Measurements from ENCODE around the gene TMEM178B.

TMEM178B gene

DNA sequence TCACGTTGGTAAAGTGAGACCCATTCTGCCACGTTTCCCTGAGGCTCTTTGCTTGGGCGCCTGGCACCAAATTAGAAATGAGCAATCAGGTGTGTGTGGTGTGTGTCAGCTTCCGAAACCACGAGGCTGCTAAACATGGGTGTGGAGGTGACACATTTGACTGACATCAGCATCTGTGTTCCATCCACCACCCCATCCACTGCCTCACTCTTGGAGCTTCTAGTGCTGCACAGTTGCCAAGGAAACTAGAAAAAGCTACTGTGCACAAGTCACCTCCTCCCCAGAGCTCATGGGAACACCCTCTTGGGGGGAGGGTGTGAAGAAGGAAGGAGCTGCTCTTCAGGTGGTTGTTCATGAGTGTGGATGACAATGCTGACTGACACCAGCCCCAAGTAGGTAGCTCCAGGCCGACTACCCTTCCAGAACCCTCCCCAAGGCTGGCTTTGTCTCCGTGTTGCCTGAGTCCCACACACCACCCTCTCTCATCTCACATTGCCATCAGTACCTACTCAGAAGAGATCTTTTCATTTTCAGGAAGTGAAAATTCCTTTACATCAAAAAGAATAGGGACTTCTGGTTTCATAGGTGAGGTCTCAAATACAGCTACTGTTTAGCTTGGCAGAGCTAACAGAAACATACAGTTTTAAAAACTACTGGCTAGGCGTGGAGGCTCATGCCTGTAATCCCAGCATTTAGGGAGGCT lies 152.2 kb downstream of the TMEM178B start:
- no peak for DNase-seq

DNA sequence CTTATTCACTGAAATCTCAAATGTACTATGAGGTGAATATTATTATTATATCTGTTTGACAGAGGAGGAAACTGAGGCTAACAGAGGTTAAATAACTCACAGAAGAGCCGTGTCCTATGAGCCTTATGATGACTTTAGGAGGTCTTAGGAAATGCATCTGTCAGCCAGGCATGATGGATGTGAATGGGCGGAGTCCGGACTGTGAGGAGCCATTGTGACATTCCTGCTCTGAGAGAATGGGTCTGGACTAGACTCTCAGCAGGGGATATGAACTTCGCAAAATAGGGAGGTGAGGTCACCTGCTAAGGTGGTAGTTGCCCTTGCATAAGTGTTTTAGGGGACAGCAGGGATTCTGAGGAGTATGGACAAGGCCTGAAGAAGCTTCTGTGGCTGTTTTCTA lies 153.6 kb downstream of the TMEM178B start:
- DNase-seq = no peak

DNA sequence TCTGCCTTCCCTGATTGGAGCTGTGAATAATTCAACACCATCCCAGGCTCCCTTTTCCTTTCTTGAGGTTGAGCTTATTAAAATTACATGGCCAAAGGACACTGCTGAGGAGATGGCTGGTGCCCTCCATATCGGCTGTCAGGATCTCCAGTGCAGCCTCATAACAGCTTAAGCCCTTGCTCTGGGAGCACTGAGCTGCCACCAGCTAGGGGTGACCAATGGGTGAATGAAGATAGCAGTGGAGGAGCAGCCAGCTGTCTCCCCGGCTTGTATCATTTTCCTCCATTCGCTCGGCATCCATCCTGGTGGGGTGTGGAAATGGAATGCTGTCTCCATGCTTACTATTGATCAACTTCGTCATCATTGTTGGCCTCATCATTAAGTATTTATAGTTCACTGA lies 154.6 kb downstream of the TMEM178B start:
- no peak for DNase-seq

DNA sequence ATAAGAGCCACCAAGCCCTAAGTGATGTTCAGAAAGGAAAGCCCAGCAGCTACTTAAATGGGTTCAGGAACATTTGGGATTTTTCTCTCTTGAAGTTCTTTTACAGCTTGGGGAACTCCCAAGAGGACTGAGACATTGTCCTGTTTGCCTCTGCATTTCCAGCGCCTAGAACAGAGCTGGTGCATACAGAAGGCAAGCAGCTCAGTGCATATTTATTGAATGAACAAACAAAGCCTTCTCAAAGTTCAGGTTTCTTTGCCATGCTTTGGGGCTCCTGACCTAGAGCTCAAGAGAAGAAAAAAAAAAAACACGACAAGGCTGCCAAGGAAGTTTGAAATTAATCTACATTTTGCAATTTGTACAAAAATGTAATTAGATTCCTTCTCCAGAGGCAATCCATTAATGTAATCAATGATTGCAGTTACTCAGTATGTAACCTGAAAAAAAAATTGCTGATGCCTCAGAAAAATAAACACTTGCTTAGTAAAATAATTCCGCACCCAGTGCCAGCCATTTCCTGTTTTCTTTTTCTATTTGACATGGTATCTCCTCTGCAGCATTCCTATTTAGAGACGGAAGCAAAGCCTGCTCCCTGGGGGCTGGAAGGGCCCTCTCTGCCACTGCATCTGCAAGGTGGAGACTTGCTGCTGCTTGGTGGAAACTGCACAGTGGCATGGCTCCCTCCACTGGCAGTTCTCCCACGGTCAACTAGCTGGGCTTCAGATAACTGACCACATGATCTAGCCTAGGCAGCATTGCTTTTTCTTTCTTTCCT lies 157.3 kb downstream of the TMEM178B start:
- DNase-seq = peak; percentile 65

DNA sequence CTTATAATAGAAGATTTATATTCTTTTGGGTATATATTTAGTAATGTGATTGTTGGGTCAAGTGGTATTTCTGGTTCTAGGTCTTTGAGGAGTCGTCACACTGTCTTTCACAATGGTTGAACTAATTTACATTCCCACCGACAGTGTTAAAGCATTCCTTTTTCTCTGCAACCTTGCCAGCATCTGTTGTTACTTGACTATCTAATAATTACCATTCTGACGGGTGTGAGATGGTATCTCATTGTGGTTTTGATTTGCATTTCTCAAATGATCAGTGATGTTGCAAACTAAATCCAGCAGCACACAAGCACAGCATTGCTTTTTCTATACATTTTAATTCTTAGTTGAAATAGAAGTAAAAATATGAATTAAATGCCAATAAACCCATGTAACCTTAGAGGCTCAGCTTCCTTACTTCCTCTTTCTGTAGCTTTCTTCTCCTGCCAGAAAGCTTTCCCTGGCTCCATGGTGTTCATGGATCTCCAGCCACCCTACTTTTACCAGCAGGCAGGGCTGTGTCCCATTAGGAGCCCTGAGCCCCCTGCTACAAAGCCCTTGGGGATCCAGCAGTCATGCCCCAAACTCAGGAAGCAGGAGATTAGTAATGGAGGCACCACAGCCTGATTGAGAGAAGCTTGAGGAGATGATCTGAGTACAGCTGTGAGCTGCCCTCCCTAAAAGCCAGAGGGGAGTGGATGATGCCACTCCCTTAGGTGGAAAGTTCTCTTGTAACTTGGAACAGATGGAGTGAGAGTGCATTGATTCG lies 158.6 kb downstream of the TMEM178B start:
- no peak for DNase-seq

DNA sequence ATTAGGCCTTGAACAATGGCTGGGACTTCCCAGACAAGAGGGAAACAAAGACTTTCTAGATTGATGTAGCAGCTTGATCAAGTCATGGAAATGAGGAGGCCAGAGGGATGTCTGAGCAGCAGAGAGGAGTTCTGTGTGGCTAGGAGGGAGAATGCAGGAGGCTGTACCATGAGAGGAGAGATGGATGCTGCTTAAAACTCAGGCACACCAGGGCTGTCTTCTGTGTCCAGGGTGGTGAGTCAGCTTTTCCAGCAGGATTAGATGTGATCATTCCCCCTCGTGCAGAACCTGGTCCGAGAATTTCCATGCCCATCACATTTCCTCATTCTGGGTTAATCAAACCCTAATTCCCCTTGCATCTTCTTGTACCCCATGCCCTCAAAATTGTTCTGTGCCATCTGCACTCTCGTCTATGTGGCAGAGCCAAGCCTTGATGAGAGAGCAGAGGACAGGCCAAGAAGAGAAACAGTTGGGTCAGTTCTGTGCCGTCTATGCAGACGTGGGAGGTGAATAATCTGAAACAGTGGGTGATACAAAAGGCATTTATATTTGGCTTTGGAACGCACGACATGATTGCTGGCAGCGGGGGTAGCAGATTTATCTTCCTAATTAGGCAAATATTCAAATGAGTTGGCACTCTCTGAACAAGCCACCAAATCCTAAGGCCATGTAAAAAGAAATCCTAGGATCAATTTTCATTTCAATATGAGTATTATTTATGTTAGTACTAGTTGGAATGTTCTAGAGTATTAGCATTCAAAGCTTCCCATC lies 160.7 kb downstream of the TMEM178B start:
- no peak for DNase-seq

DNA sequence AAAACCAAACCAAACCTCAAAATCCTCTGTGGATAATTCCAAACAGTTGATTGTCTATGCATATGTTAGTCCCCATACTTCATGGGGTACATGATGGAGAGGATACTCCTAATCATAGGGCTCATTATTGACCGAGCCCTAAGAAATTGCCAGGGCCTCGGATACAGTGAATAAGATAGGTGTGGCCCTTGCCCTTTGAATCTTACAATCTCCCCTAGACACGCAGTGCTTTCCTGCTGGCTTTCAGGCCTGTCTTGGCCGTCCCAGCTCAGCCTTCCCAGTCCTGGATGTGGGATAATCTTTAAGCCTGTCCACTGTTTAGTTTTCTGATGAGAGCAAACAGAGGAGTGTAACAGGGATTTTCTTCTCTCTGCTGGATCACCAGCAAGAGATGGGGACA lies 161.8 kb downstream of the TMEM178B start:
- DNase-seq = no peak

DNA sequence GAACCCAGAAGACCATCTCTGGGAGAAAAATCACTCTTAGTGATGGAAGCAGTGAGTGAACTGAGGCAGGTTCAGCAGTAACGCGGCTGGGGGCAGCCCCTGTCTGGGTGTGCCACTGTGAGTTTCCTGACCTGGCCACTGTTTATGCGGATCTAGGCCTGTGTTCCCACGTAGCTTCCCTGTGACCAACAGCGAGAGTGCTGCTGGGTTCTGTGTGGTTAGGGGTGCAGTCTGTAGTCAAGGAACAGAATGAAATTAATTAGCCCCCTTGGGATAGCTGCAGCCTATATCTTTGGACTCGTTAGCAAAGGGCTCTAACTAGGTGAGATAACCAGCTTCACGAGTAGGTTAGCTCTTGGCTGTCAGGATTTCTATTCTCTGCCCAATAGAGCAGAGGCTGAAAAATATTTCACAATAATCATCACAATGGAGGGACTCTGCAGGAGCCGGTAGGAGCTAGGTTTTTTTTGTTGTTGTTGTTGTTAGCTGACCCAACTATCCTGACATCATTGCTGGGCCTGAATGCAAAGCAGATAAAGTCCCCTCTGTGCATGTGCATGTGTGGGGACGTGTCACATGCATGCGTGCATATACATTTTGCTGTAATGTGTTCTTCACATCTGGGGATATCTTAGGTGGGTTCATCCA lies 164.9 kb downstream of the TMEM178B start:
- no peak for DNase-seq

DNA sequence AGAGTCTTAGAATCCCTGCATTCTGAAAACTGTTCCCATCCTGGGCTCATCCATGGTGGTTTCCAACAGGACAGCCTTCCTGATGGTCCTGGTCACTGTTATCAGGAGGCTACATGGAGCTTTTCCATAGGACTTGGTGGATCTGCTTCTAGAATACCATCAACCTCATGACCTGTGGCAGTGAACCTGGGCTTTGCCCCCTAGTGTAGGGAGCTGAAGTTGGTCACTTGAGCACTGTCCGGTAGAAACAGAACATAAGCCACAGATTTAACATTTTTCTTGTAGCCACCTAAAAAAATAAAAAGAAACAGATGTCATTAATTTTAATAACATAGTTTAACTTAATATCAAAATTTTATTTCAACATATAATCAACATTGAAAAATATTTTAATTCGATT lies 165.8 kb downstream of the TMEM178B start:
- no peak for DNase-seq

DNA sequence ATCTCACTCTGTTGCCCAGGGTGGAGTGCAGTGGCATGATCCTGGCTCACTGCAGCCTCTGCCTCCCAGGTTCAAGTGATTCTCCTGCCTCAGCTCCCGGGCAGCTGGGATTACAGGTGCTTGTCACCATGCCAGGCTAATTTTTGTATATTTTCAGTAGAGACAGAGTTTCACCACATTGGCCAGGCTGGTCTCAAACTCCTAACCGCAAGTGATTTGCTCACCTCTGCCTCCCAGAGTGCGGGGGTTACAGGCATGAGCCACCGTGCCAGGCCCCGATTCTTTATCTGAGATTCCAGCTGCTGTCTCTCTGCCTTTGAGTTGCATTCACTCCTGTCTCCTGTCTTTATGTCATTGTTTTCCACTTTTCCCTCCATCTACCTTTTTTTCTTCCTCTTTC lies 168.7 kb downstream of the TMEM178B start:
- no peak for DNase-seq

DNA sequence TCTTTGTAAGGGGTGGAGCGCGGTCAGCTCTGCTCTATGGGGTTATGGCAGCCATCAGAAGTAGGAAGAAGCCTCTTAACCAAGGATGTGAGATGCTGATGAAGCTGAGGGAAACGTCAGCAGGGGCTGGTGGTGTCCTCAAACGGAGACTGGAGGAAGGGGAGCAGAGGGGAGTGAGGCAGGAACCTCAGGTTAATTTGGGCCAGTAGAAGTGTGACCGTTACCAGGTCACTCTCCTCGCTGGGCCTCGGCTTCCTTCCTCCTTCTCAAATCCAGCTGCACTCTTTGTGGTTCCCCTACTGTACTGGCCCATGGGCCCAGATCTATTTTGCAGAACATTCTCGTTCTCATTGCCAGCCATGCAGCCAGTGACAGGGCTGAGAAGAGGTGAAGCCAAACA lies 169.5 kb downstream of the TMEM178B start:
- no peak for DNase-seq

DNA sequence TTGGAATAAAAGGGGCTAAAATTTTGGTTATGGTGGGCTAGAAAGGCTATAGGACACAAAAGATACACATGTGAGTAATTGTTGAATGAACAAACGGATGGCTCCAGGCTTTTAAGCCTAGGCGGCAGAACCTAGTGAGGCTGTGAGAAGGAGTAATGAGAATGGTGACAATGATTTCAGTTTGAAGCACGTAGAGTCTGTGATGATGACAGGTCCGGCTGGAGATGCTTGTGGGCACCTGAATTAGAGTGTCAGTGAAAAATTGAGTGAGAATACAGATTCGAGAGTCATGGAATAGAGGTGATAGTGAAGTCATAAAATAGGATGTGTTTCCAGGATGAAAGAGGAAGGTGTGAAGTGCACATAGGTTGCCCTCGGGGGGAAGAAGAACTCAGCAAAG lies 170.6 kb downstream of the TMEM178B start:
- DNase-seq = no peak

DNA sequence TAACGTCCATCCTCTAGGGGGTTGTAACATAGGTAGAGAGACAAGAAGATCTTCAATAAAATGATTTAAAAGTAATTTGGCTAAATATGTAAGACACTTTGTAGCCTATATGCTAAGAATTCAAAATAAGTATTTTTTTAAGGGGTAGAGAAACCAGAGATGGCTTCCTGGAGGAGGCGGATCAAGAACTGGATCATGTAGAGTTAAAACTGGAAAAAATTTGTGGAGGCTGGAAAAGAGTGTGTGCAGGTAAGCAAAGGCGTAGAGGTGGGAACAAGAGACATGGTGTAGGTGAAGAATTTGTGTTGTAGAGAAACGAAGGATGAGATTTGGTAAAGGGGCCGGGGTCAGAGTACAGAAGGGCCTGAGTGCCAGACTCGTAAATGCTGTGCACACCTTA lies 172.6 kb downstream of the TMEM178B start:
- DNase-seq = no peak

DNA sequence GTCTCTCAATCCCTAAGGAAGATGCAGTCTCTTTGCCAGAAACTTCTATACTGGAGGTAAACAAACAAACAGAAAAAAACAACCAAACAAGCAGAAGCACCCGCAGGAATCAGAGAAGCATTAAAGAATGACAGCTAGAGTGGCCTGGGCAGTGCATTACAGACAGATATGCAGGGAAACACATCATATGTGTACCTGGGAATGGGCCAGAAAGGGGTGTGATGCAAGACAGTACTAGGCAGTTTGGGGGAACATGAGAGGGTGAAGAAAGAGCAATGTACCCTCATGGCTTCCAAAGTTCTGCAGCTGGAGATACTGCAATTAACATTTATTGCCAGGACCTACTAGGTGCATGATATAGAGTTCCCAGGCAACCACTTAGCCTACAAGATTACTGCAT lies 177.3 kb downstream of the TMEM178B start:
- DNase-seq = no peak

DNA sequence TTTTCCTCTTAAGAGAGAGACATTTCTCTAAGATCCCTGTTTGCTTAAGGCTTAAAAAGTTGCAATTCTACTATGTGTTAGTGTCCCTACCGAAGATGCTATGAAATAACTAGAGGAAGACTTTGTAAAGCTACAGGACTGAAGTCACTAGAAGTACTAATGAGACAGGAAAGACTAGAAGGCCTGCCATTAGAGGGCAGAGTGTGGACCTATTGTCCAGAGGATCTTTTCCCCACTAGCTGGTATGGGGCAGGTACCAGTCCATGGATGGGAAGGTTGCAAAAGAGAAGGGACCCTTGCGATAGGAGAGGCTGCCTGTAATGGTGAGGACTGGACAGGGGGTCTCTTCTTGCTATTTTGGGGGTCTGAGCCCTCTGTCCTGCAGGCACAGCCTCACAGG lies 178.1 kb downstream of the TMEM178B start:
- no peak for DNase-seq

DNA sequence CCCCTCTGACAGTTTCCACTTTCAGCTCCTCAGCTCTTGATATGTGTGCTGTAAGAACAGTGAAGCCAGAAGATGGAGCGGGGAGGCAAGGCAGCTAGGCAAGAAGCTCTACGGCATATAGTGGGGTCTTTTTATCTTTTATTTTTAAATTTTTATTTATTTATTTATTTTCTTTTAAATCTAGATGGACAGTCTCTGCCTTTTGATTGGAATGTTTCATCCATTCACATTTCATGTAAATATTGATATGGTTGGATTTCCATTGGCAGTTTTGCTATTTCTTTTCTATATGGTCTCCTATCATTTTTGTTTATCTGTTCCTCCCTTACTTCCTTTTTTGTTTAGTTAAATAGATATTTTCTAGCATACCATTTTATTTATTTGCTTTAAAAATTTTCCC lies 183.7 kb downstream of the TMEM178B start:
- DNase-seq = no peak

DNA sequence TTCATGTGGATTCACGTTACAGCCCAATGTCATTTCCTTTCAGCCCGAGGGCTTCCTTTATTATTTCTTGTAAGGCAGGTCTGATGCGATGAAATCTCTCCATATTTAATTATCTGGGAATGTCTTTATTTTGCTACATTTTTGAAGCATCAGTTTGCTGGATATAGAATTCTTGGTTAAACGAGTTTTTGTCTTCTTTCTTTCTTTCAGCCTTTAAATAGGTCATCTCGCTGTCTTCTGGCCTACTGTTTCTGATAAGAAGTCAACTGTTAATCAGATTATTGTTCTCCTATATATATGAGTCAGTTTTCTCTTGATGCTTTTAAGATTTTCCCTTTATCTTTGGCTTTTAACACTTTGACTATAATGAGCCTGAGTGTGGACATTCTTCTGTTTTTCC lies 184.7 kb downstream of the TMEM178B start:
- no peak for DNase-seq

DNA sequence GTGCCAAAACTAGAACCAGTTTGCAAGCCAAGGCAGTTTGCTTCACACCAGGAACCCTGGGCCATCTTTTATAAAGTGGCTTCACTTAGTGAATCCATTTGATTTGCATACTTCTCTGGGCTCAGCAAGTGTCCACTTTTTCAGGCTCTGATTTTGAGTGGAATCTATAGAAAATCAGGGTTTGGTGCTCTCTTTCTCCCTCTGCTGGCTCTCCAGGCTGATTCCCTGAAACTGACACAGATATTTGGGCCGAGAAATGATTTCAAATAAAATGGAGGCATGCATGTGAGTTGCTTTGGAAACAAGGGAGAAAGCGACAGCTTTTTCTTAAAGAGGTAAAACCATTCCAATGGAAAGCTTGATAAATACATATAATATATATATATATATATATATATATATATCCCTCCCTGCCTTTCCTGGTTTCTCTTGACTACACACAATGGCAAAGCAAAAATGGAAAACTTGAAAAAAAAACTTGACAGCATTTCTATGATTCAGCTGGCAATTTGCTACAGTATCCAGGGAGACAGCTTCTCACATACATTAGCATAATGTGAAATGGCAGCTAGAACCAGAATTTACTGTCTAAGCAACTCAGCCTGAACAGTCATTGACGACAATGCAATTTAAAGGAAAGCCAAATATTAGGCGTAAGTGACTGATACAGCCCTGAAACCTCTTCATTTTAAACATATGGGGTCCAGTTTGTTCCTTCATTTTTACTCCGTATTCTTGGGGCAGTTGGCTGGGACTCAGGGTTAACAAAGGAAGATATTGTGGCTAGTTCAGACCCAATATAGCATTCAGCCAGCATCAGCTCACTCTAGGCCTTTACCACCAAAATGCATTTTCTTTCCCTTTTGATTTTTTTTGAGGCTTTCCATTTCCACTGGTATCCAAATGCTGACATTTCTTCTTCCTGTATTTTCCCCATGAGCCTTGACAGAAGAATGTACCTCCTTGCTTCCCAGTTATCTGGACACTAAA lies 188.5 kb downstream of the TMEM178B start:
- peak; percentile 14 for DNase-seq

DNA sequence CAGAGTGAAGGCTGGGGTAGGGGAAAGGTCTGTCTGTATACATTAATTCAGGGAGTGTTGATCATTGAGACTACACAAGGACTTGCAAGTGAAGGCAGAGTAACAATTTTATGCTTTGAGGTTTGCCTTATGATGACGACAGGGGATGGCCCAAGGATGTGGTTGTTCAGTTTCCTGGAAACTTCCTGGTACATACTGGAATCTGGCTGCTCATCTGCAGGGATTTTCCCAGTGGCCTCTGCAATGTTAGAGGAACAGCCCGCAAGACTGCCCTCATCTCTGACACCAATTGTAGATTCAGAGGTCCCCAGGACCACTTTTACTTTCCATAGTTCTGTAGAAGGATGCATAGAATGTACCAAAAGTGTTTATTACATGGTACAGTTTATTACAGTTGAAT lies 189.6 kb downstream of the TMEM178B start:
- no peak for DNase-seq

DNA sequence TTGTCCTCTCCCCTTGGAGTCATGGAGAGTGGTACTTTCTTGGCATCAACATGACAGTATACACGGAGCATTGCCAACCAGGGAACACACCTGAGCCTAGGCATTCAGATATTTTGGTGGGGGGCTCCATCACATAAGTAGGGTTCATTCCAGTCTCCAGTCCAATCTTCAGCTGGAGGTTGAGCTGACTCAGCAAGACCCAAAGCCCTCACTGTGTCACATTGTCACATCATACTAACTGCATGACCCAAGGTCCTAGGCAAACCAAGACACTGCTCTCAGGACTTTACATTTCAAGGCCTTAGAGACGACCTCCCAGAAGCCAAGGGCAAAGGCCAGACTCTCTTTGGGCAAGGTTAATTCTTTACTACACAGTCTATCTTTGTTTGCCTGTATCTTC lies 190.1 kb downstream of the TMEM178B start:
- DNase-seq = no peak

DNA sequence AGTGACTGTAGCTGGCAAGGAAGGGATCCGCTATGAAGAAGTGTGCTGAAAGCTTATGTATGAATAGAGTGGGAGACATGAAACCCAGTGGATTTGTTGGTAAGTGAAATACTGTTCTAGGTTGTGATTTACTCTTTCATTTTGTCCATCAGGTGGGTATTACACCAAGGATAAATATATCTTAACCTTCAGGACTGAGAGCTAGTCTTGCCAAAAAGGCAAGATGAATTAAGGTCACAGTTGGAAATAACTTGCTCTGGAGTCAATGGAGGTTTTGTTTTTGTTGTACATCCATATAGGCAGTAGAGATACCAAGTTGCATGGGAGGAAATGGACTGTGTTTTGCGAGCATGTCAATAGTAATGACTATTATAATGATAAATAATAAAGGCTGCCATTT lies 190.6 kb downstream of the TMEM178B start:
- DNase-seq = no peak
